Neural cell (in vitro differentiated cells): Measurements from ENCODE around the gene ZNF879.

Experiments used
- CTCF ChIP-seq: fragments of 450-650 bp; IDR thresholded peaks from 2 replicates; pipeline ENCODE4 v1.5.1; 2014; ENCODE audit warnings: antibody characterized with exemption, mild to moderate bottlenecking, moderate library complexity; ENCODE audit not compliant: poor library complexity, severe bottlenecking
- EP300 ChIP-seq: fragments of 450-650 bp; conservative IDR thresholded peaks from 2 replicates; pipeline ENCODE4 v1.6.1; 2014; ENCODE audit warnings: antibody characterized with exemption, mild to moderate bottlenecking, moderate library complexity; ENCODE audit not compliant: poor library complexity, severe bottlenecking
- POLR2AphosphoS5 ChIP-seq: IDR thresholded peaks from 2 replicates; pipeline ENCODE4 v1.6.1; 2012

- no peak for TF ChIP-seq CTCF
- TF ChIP-seq EP300: no peak
- TF ChIP-seq POLR2AphosphoS5: no peak
Measured at GRCh38 chr5:179006564-179006963, 17.0 kb upstream of the ZNF879 start.
